ENCODE measurements around the gene SOS1. TPM values are rescaled to one million over a fixed set of nuclear protein-coding genes. Genes with fewer than 3 reads are reported as not detected.

SOS1 gene
- total RNA-seq, 4 donors from 2014 or later: 48.6 to 64.2 (median 58.6) TPM

- WGBS, 2 donors (ENCODE audit: low coverage in 1 of 2): 4 to 6% methylated on average over 6 of the region's 6 CpGs
- TF ChIP-seq POLR2AphosphoS5 (IDR thresholded peaks at IDR 0.05) (no peak), EP300 (IDR thresholded peaks at IDR 0.05) (no peak), POLR2A (IDR thresholded peaks at IDR 0.05) (no peak)
- TF ChIP-seq, protein P1, sequence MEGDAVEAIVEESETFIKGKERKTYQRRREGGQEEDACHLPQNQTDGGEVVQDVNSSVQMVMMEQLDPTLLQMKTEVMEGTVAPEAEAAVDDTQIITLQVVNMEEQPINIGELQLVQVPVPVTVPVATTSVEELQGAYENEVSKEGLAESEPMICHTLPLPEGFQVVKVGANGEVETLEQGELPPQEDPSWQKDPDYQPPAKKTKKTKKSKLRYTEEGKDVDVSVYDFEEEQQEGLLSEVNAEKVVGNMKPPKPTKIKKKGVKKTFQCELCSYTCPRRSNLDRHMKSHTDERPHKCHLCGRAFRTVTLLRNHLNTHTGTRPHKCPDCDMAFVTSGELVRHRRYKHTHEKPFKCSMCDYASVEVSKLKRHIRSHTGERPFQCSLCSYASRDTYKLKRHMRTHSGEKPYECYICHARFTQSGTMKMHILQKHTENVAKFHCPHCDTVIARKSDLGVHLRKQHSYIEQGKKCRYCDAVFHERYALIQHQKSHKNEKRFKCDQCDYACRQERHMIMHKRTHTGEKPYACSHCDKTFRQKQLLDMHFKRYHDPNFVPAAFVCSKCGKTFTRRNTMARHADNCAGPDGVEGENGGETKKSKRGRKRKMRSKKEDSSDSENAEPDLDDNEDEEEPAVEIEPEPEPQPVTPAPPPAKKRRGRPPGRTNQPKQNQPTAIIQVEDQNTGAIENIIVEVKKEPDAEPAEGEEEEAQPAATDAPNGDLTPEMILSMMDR (IDR thresholded peaks at IDR 0.05): no peak
- ATAC-seq: no peak
- no peaks in the 10 kb centered on the region for H3K27me3 ChIP-seq
- peak overlapping the region in 3 of 4 donors; percentile 89 to 96 (median 94) for H3K27ac ChIP-seq
- H3K4me3 ChIP-seq: peak overlapping the region; percentile 88 to 91
- no peaks in the 10 kb centered on the region for H3K9me3 ChIP-seq
- H3K36me3 ChIP-seq: no peaks in the 10 kb centered on the region
- peaks cover 11 to 72% (median 20%) of the 10 kb centered on the region in 3 donors for H3K4me1 ChIP-seq
These were observed 1.9 kb downstream of the SOS1 start for GRCh38 chr2:39118786-39119499.

GRCh38 chr2:39115556-39115955 is 5.3 kb downstream of the SOS1 start:
- H3K36me3 ChIP-seq: peaks cover 0 to 15% of the 10 kb centered on the region in 2 donors
- 92 to 100% methylated on average over 1 of the region's 1 CpG for WGBS, 2 donors (ENCODE audit: low coverage in 1 of 2)
- no peak overlapping the region for H3K4me3 ChIP-seq
- no peak overlapping the region for H3K27ac ChIP-seq
- H3K27me3 ChIP-seq: no peaks in the 10 kb centered on the region
- no peak for ATAC-seq
- no peaks in the 10 kb centered on the region for H3K9me3 ChIP-seq
- no peak for TF ChIP-seq EP300 (IDR thresholded peaks at IDR 0.05)
- TF ChIP-seq POLR2AphosphoS5 (IDR thresholded peaks at IDR 0.05): no peak
- TF ChIP-seq POLR2A (IDR thresholded peaks at IDR 0.05): no peak
- TF ChIP-seq, protein P1 (IDR thresholded peaks at IDR 0.05): no peak
- H3K4me1 ChIP-seq: peaks cover 5 to 74% (median 8%) of the 10 kb centered on the region in 3 donors

- peaks cover 5 to 82% (median 8%) of the 10 kb centered on the region in 3 donors for H3K4me1 ChIP-seq
- no peaks in the 10 kb centered on the region for H3K27me3 ChIP-seq
- H3K27ac ChIP-seq: no peak overlapping the region
- WGBS, 2 donors (ENCODE audit: low coverage in 1 of 2): 88 to 94% methylated on average over 3 of the region's 3 CpGs
- no peaks in the 10 kb centered on the region for H3K9me3 ChIP-seq
- no peak overlapping the region for H3K4me3 ChIP-seq
- TF ChIP-seq POLR2A (IDR thresholded peaks at IDR 0.05): no peak
- TF ChIP-seq POLR2AphosphoS5 (IDR thresholded peaks at IDR 0.05): no peak
- TF ChIP-seq, protein P1 (IDR thresholded peaks at IDR 0.05): no peak
- TF ChIP-seq EP300 (IDR thresholded peaks at IDR 0.05): no peak
- no peak for ATAC-seq
- peaks cover 0 to 15% of the 10 kb centered on the region in 2 donors for H3K36me3 ChIP-seq
These were observed 6.1 kb downstream of the SOS1 start for GRCh38 chr2:39114771-39115170.

DNA sequence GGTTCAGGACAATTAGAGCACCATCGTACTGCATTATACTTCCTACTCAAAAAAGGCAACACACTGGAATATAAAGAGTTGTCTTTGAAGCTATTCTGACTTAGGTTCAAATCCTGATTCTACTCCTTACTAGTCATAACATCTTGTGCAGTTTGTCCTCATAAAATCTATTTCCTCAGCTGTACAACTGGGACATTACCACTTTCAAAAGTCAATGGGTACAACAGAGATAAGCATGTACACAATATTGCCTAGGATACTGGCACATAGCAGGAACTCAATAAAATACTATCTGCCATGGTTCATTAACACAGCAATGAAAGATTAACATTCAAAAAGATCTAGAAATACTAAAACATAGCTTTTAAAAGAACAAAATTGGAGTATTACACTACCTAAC is 11.3 kb downstream of the SOS1 start:
- H3K36me3 ChIP-seq: peaks cover 0 to 15% of the 10 kb centered on the region in 2 donors
- H3K4me1 ChIP-seq: peaks cover 0 to 84% (median 3%) of the 10 kb centered on the region in 3 donors
- no peaks in the 10 kb centered on the region for H3K9me3 ChIP-seq
- 100% methylated on average over 1 of the region's 1 CpG; no CpG with 5 or more reads in 1 of the 2 donors for WGBS, 2 donors (ENCODE audit: low coverage in 1 of 2)
- no peak overlapping the region for H3K27ac ChIP-seq
- no peak overlapping the region for H3K4me3 ChIP-seq
- TF ChIP-seq, protein P1 (IDR thresholded peaks at IDR 0.05): no peak
- TF ChIP-seq POLR2A (IDR thresholded peaks at IDR 0.05) (no peak), POLR2AphosphoS5 (IDR thresholded peaks at IDR 0.05) (no peak), EP300 (IDR thresholded peaks at IDR 0.05) (no peak)
- no peak for ATAC-seq
- no peaks in the 10 kb centered on the region for H3K27me3 ChIP-seq

- Histone ChIP-seq H3K27ac (no peak overlapping the region), H3K36me3 (peaks cover 0 to 15% of the 10 kb centered on the region in 2 donors), H3K4me1 (peaks cover 0 to 74% (median 3%) of the 10 kb centered on the region in 3 donors), H3K9me3 (no peaks in the 10 kb centered on the region), H3K27me3 (no peaks in the 10 kb centered on the region), H3K4me3 (no peak overlapping the region)
- ATAC-seq: no peak
- TF ChIP-seq POLR2AphosphoS5 (IDR thresholded peaks at IDR 0.05): no peak
- TF ChIP-seq EP300 (IDR thresholded peaks at IDR 0.05): no peak
- no peak for TF ChIP-seq POLR2A (IDR thresholded peaks at IDR 0.05)
- TF ChIP-seq, protein P1 (IDR thresholded peaks at IDR 0.05): no peak
- 65 to 83% methylated on average over 1 of the region's 1 CpG for WGBS, 2 donors (ENCODE audit: low coverage in 1 of 2)
These were observed 12.5 kb downstream of the SOS1 start for GRCh38 chr2:39108377-39108776.

Data from gastroesophageal sphincter (tissue), 4 donors.